ENCODE measurements around the gene PFKP. TPM values are rescaled to one million over a fixed set of nuclear protein-coding genes. Genes with fewer than 3 reads are reported as not detected.

PFKP gene
- total RNA-seq, 4 donors from 2014 or later, result 64.3 to 261 (median 107) TPM

GRCh38 chr10:3125527-3126170 lies 58.3 kb downstream of the PFKP start:
- 47% methylated on average over 3 of the region's 24 CpGs; no CpG with 5 or more reads in 1 of the 2 donors for WGBS, 2 donors (ENCODE audit: low coverage in 1 of 2)
- Histone ChIP-seq H3K27me3 (no peaks in the 10 kb centered on the region), H3K36me3 (peaks cover 0 to 81% of the 10 kb centered on the region in 2 donors), H3K4me1 (peaks cover 0 to 21% (median 7%) of the 10 kb centered on the region in 3 donors), H3K27ac (peak overlapping the region in 1 of 4 donors; percentile 67), H3K9me3 (no peaks in the 10 kb centered on the region), H3K4me3 (no peak overlapping the region)
- no peak for ATAC-seq
- TF ChIP-seq EP300 (IDR thresholded peaks at IDR 0.05) (no peak), POLR2AphosphoS5 (IDR thresholded peaks at IDR 0.05) (no peak), CTCF (IDR thresholded peaks at IDR 0.05) (no peak), POLR2A (IDR thresholded peaks at IDR 0.05) (no peak)

- Histone ChIP-seq H3K4me1 (peaks cover 0 to 21% (median 7%) of the 10 kb centered on the region in 3 donors), H3K4me3 (no peak overlapping the region), H3K36me3 (peaks cover 0 to 81% of the 10 kb centered on the region in 2 donors), H3K27me3 (no peaks in the 10 kb centered on the region), H3K9me3 (no peaks in the 10 kb centered on the region), H3K27ac (peak overlapping the region in 3 of 4 donors; percentile 53 to 67 (median 63))
- TF ChIP-seq POLR2A (IDR thresholded peaks at IDR 0.05), result no peak
- TF ChIP-seq CTCF (IDR thresholded peaks at IDR 0.05), result no peak
- TF ChIP-seq EP300 (IDR thresholded peaks at IDR 0.05), result no peak
- TF ChIP-seq POLR2AphosphoS5 (IDR thresholded peaks at IDR 0.05), result no peak
- WGBS, 2 donors (ENCODE audit: low coverage in 1 of 2), result 57 to 100% methylated on average over 1 to 2 of the region's 15 CpGs
- ATAC-seq, result no peak
Observed at GRCh38 chr10:3126249-3126648, 58.9 kb downstream of the PFKP start.

- no peak for TF ChIP-seq EP300 (IDR thresholded peaks at IDR 0.05)
- TF ChIP-seq POLR2AphosphoS5 (IDR thresholded peaks at IDR 0.05), result no peak
- no peak for TF ChIP-seq CTCF (IDR thresholded peaks at IDR 0.05)
- TF ChIP-seq POLR2A (IDR thresholded peaks at IDR 0.05), result no peak
- peak; percentile 37 for ATAC-seq
Observed at GRCh38 chr10:3126741-3127346, 59.5 kb downstream of the PFKP start.

DNA sequence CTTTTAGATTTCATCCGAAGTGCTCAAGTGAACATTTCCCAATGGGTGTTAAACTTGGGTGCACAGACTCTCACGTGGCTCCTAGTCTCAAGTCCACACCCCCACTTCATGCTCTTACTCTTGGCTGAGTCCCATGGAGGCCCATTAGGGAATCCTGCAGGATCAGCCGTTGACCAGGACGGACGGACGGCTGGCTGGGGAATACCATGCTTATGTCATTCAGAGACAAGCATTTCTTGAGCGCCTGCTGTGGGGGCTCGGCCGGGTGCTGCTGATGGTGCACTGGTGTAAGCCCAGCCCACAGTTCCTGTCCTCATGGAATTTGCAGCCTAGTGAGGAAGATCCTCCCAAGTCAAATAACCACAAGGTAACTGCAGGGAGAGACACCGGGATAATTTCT lies 60.6 kb downstream of the PFKP start:
- ATAC-seq, result no peak

More at GRCh38 chr10:3126741-3127346, 59.5 kb downstream of the PFKP start:
- H3K27me3 ChIP-seq, result no peaks in the 10 kb centered on the region
- peak overlapping the region in 3 of 4 donors; percentile 53 to 67 (median 63) for H3K27ac ChIP-seq
- no peak overlapping the region for H3K4me3 ChIP-seq
- peaks cover 0 to 21% (median 7%) of the 10 kb centered on the region in 3 donors for H3K4me1 ChIP-seq
- H3K36me3 ChIP-seq, result peaks cover 0 to 84% of the 10 kb centered on the region in 2 donors
- no peaks in the 10 kb centered on the region for H3K9me3 ChIP-seq
- 60% methylated on average over 4 of the region's 25 CpGs; no CpG with 5 or more reads in 1 of the 2 donors for WGBS, 2 donors (ENCODE audit: low coverage in 1 of 2)

More for the DNA sequence above, 60.6 kb downstream of the PFKP start:
- TF ChIP-seq CTCF (IDR thresholded peaks at IDR 0.05) (no peak), POLR2A (IDR thresholded peaks at IDR 0.05) (no peak), EP300 (IDR thresholded peaks at IDR 0.05) (no peak), POLR2AphosphoS5 (IDR thresholded peaks at IDR 0.05) (no peak)
- H3K4me1 ChIP-seq, result peaks cover 0 to 21% (median 7%) of the 10 kb centered on the region in 3 donors
- H3K36me3 ChIP-seq, result peaks cover 0 to 84% of the 10 kb centered on the region in 2 donors
- no peak overlapping the region for H3K4me3 ChIP-seq
- H3K27me3 ChIP-seq, result no peaks in the 10 kb centered on the region
- no peaks in the 10 kb centered on the region for H3K9me3 ChIP-seq
- 40 to 97% methylated on average over 1 to 5 of the region's 10 CpGs for WGBS, 2 donors (ENCODE audit: low coverage in 1 of 2)
- H3K27ac ChIP-seq, result no peak overlapping the region
